GM12864 (cell line): Measurements from ENCODE around the gene C14orf180.

Source experiments
- DNase-seq: peaks from one replicate; pipeline ENCODE4 v3.0.0-alpha.2; 2011; ENCODE audit warnings: low read depth
- H3K4me3 ChIP-seq: 2 replicates; pipeline ENCODE4 v1.5.1; 2011; ENCODE audit warnings: mild to moderate bottlenecking, low read depth, low read length, control low read depth
- CTCF ChIP-seq: IDR thresholded peaks from 2 replicates; pipeline ENCODE4 v1.5.1; 2011; ENCODE audit warnings: low read depth, mild to moderate bottlenecking, moderate library complexity, low read length, control low read depth, inconsistent platforms; ENCODE audit errors: missing control alignments

Gene C14orf180

DNA sequence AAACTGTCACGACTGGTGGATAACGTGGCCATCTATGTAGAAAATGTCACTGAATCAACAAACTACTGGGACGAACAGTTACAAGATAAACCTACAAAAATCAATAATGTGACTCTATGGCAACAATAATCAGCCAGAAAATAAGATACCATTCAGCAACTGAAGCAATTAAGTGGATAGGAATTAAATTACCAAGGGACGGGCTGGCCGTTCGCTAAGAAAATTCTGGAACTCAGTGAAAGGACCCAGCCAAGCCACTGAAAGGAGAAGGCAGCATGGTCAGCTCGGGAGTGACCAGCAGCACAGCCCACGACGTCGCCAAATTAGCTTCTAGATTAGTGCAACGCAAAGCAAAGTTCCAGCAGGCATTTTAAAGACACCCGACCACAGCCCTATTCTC lies 58.6 kb downstream of the C14orf180 start:
- no peak for DNase-seq
- no peak overlapping the region for H3K4me3 ChIP-seq
- TF ChIP-seq CTCF = no peak

- no peak overlapping the region for H3K4me3 ChIP-seq
- DNase-seq = no peak
- no peak for TF ChIP-seq CTCF
Observed at GRCh38 chr14:104638927-104639450, 59.4 kb downstream of the C14orf180 start.

DNA sequence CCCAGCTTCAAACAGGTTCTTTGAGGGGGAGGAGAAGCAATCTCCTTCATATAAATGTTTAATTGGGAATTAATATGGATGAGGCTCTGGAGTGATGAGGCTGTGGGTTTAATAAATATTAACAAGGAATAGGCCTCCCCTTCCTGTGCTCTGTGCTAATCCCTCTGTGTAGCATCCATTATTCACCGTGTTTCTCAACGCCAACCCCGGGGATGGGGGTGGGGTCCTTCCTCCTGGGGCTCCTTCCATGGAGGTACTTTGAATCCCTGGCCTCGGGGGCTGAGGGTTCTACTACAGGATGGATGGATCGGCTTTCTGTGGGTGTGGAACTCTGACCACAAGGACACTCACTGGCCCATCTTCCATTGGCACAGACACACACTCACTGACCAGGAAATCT lies 59.9 kb downstream of the C14orf180 start:
- no peak for TF ChIP-seq CTCF
- DNase-seq = no peak
- no peak overlapping the region for H3K4me3 ChIP-seq
